WI38 (cell line): ENCODE measurements around the gene RBMS3.

Source experiments
- H3K4me3 ChIP-seq: 2 replicates; pipeline ENCODE4 v1.5.1; 2011; ENCODE audit warnings: low read depth, mild to moderate bottlenecking, control low read depth, low read length
- TF ChIP-seq, protein P1 (sequence below): IDR thresholded peaks from 2 replicates; pipeline ENCODE4 v1.5.1; 2012; ENCODE audit warnings: low read depth, mild to moderate bottlenecking, control low read depth, low read length

Gene RBMS3

DNA sequence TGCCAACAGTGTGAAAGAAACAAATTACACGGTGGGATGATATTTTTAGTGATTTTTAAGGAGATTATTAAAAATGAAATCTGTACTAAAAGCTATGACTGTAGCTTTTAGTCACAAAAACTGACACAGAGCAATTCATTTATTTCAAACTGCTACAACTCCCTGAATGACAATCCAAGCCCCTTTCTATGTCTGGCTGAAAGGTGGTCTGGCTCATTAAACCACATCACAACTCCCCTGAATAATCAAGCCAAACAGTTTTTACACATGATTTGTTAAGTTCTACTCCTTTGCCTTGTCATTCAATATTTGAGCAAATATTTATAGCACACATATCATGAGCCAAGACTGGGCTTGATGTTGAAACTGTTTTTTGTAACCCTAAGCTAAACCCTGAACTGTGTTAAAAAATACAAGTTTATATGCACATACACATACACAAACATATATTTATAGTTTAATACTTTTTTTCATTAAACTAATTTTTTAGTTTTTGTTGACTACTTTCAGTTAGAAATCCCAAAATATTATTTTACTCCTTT lies 125.5 kb downstream of the RBMS3 start:
- no peak overlapping the region for H3K4me3 ChIP-seq
- TF ChIP-seq, protein P1, sequence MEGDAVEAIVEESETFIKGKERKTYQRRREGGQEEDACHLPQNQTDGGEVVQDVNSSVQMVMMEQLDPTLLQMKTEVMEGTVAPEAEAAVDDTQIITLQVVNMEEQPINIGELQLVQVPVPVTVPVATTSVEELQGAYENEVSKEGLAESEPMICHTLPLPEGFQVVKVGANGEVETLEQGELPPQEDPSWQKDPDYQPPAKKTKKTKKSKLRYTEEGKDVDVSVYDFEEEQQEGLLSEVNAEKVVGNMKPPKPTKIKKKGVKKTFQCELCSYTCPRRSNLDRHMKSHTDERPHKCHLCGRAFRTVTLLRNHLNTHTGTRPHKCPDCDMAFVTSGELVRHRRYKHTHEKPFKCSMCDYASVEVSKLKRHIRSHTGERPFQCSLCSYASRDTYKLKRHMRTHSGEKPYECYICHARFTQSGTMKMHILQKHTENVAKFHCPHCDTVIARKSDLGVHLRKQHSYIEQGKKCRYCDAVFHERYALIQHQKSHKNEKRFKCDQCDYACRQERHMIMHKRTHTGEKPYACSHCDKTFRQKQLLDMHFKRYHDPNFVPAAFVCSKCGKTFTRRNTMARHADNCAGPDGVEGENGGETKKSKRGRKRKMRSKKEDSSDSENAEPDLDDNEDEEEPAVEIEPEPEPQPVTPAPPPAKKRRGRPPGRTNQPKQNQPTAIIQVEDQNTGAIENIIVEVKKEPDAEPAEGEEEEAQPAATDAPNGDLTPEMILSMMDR = no peak

DNA sequence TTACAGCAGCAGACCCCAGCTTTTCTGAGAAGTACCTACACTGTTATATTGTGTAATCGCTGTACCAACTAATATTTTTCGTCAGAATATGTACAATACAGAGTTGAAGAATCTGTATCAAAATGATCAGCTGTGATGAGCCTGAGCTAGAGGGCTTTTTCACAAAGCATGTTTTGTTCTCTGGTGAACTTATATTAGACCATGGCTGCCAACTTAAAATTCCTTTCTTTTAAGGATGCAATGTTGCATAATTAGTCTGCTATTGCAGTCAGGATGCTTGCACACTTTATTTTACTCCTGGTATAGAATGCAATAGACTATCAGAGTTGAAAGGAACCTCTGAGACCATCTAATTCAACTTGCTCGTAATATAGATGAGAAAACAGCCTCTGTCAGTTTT lies 127.8 kb downstream of the RBMS3 start:
- no peak overlapping the region for H3K4me3 ChIP-seq
- TF ChIP-seq, protein P1 = no peak

DNA sequence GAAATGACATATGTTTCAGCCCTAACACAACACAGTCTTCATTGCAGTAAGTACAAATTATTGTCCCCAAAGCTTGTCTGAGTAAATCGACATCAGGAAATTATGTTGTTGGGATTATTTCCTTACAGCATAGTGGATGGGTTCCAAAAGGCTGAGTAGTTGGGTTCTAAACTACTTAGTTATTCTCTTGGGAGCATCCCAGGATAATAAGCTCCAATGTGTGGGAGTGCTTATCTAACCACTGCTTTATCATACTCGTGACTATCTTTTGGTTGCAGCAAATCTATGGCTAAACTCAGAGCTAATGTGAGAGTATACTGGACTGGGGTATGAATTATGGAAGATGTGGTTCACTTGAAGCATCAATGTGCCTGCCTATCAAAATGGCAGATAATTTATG lies 128.5 kb downstream of the RBMS3 start:
- TF ChIP-seq, protein P1 = no peak

DNA sequence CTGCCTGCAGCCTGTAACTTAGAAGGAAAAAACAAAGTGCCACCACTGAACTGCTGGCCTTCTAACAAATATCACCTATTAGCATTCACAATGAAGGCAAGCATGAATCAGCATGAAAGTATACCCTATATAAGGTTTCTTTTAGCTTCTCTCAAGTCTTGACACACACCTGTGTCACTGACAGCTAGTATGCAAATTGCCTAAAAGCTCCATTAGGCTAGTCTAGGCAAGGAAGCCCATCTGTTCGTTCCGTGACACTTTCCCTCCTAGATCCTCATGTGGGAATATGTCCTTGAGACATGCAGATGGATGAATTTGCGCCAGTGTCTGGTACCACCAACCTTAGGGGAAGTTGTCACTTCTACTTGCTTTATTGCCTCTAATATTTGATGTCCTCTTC lies 129.3 kb downstream of the RBMS3 start:
- no peak overlapping the region for H3K4me3 ChIP-seq

More for the DNA sequence above, 128.5 kb downstream of the RBMS3 start:
- H3K4me3 ChIP-seq = no peak overlapping the region

DNA sequence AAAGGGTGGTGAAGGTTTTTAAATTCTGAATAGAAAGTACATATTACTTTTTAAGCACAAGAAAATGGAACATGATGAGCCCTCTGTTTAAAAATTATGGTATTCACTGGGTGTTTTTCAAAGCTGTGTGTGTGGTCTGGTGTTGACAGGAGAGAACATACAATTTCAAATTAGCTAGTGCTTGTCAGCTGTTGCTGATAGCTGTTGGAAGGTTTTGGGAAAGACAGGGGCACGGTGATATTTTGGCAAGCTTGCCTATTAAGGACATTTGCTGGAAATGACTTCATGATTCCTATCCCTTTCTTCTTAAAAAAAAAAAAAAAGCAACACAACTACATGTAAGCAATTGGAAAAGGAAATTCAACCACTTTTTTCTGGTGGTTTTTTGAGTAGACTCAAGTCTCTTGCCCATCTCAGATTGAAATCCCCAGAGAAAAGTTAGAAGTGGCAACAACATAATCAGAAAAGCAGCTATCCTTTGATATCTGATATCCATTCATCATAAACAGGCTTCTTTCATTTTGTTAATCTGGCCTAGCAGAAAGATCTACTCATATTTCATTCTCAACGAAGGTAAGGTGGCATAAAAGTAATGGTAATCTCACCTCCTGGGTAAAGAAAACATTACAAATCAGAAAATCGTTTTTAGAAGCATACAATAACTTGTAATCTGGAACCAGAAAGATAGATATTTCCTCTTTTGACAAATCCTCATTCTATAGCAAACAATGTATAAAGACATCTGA lies 130.0 kb downstream of the RBMS3 start:
- no peak overlapping the region for H3K4me3 ChIP-seq
- TF ChIP-seq, protein P1 = no peak

More for the DNA sequence above, 129.3 kb downstream of the RBMS3 start:
- TF ChIP-seq, protein P1 = no peak

DNA sequence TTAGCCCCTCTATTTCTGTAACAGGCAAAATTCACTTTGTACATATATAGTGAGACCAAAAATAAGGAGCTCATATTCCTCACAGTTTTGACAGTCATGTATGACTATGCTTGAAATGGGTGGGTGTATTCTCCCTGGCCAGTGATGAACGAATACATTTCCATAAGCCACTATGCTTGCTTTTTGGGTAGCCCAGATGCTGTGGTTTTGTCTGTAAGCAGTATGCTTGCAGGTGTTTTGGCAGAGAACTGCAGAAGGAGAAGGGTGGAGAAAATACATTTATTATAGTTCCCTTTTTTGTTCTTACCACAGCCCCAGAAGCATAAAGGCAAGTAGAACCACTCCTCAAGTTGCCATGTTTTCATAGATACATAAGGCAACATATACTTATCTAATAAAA lies 131.2 kb downstream of the RBMS3 start:
- TF ChIP-seq, protein P1 = no peak
- H3K4me3 ChIP-seq = no peak overlapping the region

DNA sequence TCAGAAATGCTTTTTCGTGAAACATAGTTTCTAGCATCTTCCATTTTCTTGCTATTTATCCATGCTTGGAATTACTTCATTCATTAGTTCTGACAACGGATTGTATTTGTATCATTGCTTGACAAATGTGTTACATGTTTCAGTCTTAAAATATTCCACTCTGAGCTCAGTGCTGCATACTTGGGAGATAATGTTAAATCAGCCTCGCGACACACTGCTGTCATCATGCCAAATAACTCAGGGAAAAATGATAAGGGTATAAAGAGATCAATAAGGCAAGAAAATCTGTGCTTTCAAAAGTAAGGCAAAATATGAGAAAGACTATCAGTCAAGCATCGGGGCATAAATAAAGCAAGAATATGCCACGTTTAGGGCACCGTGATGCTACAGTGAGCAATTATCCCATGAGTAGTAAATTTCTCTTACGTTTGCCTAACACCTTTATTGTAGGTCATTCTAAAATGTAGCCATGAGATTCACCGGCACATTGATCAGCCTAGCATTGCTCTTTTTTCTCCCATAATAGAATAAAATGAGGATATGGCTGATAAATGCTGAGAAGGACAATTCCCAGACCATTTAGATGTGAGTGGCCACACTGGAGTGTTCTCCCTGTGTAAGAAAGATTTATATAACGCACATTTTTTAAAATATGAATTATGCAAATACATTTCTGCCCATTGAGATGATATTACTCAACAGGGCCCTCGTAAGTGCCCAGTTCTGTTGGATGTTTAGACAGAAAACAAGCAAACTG lies 133.8 kb downstream of the RBMS3 start:
- H3K4me3 ChIP-seq = no peak overlapping the region
- TF ChIP-seq, protein P1 = no peak
